ENCODE measurements around the gene ZFYVE27. TPM values are rescaled to one million over a fixed set of nuclear protein-coding genes. Genes with fewer than 3 reads are reported as not detected.

Gene ZFYVE27
- total RNA-seq, 1 donor = 33.2 TPM

DNA sequence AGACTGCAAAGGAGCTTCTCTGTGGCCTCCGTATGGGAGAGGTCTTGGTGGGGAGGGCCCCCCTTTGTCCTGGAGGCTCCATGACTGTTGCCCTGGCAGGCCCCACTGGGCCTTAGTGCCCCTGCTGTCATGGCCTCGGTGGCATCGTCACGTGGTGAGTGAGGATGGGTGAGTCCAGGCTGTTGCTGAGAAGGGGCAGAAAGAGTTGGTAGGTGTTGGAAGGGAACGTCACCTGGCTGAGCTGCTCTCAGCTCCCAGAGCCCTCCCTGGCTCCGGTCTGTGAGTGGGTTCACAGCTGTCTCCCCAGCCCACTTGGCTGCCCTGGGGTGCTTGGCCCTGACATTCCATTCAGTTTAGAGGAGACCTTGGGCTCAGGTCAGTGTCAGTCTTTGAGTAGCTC, 18.8 kb downstream of the ZFYVE27 start:
- Histone ChIP-seq H3K27me3 (ENCODE audit: insufficient read depth, low read length) (no peaks in the 10 kb centered on the region), H3K4me1 (ENCODE audit: insufficient read depth, low read length) (no peaks in the 10 kb centered on the region), H3K9me3 (ENCODE audit: low read depth, low read length) (no peaks in the 10 kb centered on the region), H3K4me3 (ENCODE audit: low read length) (no peak overlapping the region)

DNA sequence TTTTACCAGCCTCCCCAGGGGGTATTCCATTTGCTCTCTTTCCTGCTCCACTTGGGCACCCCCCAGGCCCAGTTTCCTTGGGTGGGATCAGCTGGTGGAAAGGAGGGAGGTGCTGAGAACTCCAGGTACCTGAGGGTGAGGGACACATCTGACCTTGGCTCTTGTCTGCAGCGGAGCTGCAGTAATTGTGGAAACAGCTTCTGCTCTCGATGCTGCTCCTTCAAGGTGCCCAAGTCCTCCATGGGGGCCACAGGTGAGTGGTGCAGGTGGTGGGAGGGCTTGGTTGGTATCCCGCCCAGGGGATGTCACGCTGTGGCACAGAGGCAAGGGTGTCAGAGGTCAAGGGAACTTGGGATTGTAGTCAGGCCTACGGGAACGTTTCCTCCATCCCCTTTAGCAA, 20.5 kb downstream of the ZFYVE27 start:
- no peak overlapping the region for H3K4me3 ChIP-seq (ENCODE audit: low read length)
- H3K4me1 ChIP-seq (ENCODE audit: insufficient read depth, low read length) = no peaks in the 10 kb centered on the region
- no peaks in the 10 kb centered on the region for H3K27me3 ChIP-seq (ENCODE audit: insufficient read depth, low read length)
- no peaks in the 10 kb centered on the region for H3K9me3 ChIP-seq (ENCODE audit: low read depth, low read length)

DNA sequence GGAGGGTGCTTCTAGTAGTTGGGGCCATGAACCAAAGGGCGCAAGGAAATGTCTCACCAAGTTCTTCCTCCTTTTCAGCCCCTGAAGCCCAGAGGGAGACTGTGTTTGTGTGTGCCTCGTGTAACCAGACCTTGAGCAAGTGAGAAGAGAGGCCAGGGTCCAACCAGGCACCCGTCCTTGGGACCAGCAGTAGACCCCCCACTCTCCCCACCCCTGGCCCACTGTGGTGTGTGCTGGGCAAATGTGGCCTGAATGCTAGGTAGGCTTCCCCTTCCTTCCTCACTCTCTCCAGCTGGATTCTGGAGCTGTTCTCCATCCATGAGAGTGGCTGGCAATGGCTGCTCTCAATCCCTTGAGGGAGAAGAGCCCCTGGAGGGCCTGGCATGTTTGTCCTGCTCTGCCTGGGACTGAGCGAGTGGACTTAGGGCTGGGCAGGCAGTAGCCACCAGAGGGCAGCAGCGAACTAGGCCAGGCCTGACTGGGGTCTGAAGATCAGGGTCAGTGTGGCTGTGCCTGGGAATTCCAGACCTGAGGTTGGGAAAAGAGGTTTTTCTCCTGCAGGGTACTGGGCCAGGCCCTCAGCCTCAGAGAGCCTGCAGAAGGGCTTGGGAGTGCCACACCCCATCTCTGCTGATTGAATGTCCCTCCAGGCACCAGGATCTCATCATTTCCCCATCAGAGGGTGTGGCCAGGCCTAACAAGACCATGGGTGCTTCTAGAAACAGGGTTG, 22.4 kb downstream of the ZFYVE27 start:
- H3K4me1 ChIP-seq (ENCODE audit: insufficient read depth, low read length) = no peaks in the 10 kb centered on the region
- no peaks in the 10 kb centered on the region for H3K9me3 ChIP-seq (ENCODE audit: low read depth, low read length)
- no peaks in the 10 kb centered on the region for H3K27me3 ChIP-seq (ENCODE audit: insufficient read depth, low read length)
- H3K4me3 ChIP-seq (ENCODE audit: low read length) = no peak overlapping the region

DNA sequence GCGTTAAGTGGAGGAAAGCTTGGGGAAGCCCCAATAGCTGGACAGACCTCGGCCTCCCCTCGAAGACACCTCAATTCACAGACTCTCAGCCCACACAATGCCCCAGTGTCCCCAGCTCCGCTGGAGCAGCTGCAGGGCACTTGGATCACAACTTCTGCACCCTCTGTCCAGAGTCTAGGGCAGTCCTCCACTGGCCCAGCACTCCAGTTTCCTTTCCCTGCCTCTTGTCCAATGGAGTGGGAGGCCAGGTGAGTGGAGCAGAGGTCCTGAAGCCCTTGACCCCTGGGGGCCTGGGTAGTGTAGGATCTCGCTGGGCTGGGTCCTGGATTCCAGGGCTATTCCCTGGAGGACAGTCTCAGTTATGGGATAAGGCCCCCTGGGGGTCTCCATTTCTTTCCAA, 23.0 kb downstream of the ZFYVE27 start:
- Histone ChIP-seq H3K27me3 (ENCODE audit: insufficient read depth, low read length) (no peaks in the 10 kb centered on the region), H3K9me3 (ENCODE audit: low read depth, low read length) (no peaks in the 10 kb centered on the region)

DNA sequence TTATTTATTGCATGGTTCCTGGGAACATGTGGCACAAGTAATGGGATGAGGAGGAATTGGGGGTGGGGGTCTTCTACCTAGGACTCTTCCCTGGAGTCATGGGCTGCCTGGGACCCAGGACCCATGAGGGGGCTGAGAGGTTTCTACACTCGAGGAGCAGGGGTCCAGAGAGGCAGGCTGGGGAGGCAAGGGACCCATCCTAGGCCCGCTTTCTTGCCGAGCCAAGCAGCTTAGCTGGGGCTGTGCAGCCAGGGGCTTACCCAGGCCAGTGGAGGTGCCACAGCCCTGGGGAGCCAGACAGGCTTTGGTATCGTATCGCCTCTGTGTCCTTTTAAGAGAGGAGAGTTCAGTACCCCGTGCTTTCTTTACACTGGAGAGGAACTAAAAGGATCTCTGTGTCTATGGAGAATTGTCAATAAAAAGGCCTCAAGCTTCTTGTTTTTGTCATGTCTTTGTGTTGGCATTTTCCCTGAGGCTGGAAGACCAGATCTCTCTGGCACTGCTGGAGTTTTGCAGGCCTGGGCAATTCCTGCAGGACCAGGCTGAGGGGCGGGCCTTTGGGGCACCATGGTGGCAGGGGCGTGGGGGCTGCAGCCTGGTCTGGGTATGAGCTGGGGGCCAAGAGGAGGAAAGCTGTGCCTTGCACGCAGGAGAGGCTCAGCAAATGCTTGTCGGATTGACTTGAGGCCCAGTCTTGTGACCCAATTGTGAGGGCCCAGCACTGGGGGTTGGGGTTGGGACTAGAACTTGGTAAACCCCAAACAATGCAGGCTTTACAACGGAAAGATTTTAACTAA, 23.7 kb downstream of the ZFYVE27 start:
- Histone ChIP-seq H3K9me3 (ENCODE audit: low read depth, low read length) (no peaks in the 10 kb centered on the region), H3K27me3 (ENCODE audit: insufficient read depth, low read length) (no peaks in the 10 kb centered on the region), H3K4me1 (ENCODE audit: insufficient read depth, low read length) (no peaks in the 10 kb centered on the region), H3K4me3 (ENCODE audit: low read length) (no peak overlapping the region)

More for the DNA sequence above, 23.0 kb downstream of the ZFYVE27 start:
- Histone ChIP-seq H3K4me3 (ENCODE audit: low read length) (no peak overlapping the region), H3K4me1 (ENCODE audit: insufficient read depth, low read length) (no peaks in the 10 kb centered on the region)

DNA sequence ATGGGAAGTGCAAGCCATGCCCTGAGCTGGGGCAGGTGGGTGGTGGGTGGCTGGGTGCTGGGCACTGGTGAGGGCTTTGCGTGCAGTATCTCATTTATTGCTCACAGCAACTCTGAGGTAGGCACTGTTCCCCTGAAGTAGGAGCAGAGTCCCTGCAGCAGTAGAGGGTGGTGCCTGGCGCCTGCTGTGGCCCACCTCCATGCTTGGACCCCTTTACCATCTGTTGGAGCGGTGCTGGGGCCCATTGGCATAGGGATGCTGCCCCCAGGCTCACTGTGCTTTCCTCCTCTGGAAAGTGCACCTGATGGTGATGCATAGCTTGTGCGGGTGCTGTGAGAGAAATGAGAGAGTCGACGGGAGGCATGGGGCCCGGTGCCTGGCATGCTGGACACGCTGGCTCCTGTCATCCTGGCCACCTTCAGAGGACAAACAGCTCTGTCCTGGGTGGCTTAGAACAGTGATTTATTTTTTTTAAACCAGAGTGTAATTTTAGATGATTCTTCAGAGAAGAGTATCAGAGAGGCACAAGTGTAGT, 24.5 kb downstream of the ZFYVE27 start:
- H3K4me3 ChIP-seq (ENCODE audit: low read length) = no peak overlapping the region
- H3K4me1 ChIP-seq (ENCODE audit: insufficient read depth, low read length) = no peaks in the 10 kb centered on the region
- H3K9me3 ChIP-seq (ENCODE audit: low read depth, low read length) = no peaks in the 10 kb centered on the region
- no peaks in the 10 kb centered on the region for H3K27me3 ChIP-seq (ENCODE audit: insufficient read depth, low read length)

DNA sequence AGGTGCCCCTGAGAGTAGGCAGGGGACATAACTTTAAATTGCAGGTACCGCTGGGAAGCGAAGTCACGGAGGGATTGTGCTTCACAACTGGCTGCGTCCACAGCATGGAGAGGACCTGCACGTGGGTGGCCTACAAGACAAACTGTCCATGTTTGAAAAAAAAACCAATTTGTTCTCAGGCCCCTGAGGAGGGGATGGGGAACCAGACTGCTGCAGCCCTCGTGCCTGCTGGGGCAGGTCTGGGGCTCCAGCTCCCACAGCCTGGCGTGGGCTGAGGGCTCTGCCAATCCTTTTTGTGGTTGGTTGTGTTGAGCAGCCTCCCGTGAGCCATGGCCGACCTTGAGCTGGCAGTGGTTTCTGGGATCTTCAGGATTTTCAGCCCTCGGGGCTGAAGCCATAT, 25.1 kb downstream of the ZFYVE27 start:
- no peaks in the 10 kb centered on the region for H3K9me3 ChIP-seq (ENCODE audit: low read depth, low read length)
- H3K4me1 ChIP-seq (ENCODE audit: insufficient read depth, low read length) = no peaks in the 10 kb centered on the region
- H3K4me3 ChIP-seq (ENCODE audit: low read length) = no peak overlapping the region
- H3K27me3 ChIP-seq (ENCODE audit: insufficient read depth, low read length) = no peaks in the 10 kb centered on the region

DNA sequence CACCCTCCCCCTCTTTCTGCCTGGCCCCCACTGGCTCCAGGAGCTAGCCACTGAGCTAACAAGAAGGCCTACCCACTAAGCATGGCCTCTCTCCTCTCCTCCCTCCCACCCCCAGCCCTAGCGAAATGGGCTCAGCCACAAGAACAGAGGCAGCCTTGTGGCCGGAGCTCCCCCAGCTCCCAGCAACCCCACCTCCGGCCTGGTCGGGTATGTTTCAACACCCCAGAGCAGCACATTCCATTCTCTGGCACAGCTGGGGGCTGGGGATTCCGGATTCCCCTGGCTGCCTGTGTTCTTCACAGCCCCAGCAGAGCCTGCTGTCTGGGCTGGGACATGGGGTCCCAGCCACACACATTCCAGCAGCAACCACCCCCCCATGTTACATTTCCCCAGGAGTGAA, 25.9 kb downstream of the ZFYVE27 start:
- Histone ChIP-seq H3K27me3 (ENCODE audit: insufficient read depth, low read length) (no peaks in the 10 kb centered on the region), H3K4me3 (ENCODE audit: low read length) (no peak overlapping the region)

DNA sequence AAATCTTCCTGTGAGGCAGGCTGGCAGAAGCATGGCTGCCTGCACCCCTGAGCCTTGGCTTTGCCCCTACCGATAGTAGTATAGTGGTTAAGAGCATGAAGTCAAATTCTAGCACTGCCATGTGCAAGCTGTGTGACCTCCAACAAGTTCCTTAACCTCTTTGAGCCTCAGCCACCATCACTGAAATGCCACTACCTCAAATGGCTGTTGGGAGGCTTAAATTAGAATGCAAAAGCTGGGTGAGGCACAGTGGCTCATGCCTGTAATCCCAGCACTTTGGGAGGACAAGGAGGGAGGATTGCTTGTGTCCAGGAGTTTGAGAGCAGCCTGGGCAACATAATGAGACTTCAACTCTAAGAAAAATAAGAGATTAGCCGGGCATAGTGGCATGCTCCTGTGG, 26.5 kb downstream of the ZFYVE27 start:
- Histone ChIP-seq H3K4me3 (ENCODE audit: low read length) (no peak overlapping the region), H3K9me3 (ENCODE audit: low read depth, low read length) (no peaks in the 10 kb centered on the region), H3K4me1 (ENCODE audit: insufficient read depth, low read length) (no peaks in the 10 kb centered on the region), H3K27me3 (ENCODE audit: insufficient read depth, low read length) (no peaks in the 10 kb centered on the region)

More for the DNA sequence above, 25.9 kb downstream of the ZFYVE27 start:
- Histone ChIP-seq H3K9me3 (ENCODE audit: low read depth, low read length) (no peaks in the 10 kb centered on the region), H3K4me1 (ENCODE audit: insufficient read depth, low read length) (no peaks in the 10 kb centered on the region)

DNA sequence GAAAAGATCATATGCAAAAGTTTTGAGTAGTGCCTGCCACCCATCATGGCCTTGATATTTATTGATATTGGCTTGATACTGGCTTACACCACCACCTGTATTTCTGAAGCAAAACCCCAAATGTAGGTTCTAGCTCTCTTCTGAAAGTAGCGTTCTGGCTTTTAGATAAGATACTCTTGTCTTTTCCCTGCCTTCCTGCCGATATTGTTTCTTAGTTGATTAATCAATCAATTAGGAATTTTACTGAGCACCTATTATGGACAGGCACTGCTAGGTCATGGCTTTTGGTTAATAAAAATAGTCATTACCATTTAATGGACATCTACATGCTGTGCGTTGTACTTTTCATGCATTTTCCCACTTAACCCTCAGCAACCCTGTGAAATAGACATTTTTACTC, 27.0 kb downstream of the ZFYVE27 start:
- no peaks in the 10 kb centered on the region for H3K4me1 ChIP-seq (ENCODE audit: insufficient read depth, low read length)
- H3K27me3 ChIP-seq (ENCODE audit: insufficient read depth, low read length) = no peaks in the 10 kb centered on the region
- no peaks in the 10 kb centered on the region for H3K9me3 ChIP-seq (ENCODE audit: low read depth, low read length)
- no peak overlapping the region for H3K4me3 ChIP-seq (ENCODE audit: low read length)

DNA sequence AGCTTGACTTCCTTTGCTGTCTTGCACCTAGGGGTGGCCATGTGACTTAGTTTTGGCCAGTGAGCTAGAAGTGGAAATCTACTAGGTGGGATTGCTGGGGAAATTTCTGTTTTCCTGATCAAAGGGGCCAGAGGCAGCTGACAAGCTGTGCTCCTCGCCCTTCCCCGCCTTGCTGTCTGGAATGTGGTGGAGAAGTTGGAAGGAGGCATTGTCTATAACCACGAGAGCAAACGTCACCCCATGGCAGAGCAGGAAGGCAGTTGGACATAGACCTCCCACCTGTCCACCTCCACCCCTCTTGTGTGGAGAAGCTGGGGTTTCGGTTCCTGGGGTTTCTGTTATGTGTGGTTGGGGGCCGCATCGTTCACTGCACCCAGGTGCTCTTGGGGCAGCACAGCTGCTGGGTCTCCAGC, 27.6 kb downstream of the ZFYVE27 start:
- H3K27me3 ChIP-seq (ENCODE audit: insufficient read depth, low read length) = no peaks in the 10 kb centered on the region
- no peaks in the 10 kb centered on the region for H3K9me3 ChIP-seq (ENCODE audit: low read depth, low read length)
- H3K4me3 ChIP-seq (ENCODE audit: low read length) = no peak overlapping the region
- H3K4me1 ChIP-seq (ENCODE audit: insufficient read depth, low read length) = no peaks in the 10 kb centered on the region

DNA sequence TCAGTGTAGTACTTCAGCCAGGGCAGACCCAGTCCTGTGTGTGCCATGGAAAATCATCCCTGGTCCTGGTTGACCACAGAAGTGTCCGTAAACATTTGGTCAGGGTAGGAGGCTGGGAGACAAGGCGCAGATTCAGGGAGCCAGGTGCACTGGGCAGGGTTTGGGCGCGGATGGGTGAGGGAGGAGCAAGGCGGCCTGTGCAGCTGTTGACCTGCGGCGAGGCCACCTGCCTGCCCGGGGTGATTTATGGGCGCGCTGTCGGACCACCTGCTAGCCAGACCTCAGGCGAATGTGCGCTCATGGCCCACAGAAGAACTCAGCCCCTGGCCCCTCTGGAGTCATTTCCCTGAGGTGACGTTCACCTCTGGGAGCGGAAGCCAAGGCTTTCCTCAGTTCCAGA, 28.3 kb downstream of the ZFYVE27 start:
- Histone ChIP-seq H3K4me1 (ENCODE audit: insufficient read depth, low read length) (no peaks in the 10 kb centered on the region), H3K27me3 (ENCODE audit: insufficient read depth, low read length) (peaks cover under 1% of the 10 kb centered on the region), H3K4me3 (ENCODE audit: low read length) (no peak overlapping the region), H3K9me3 (ENCODE audit: low read depth, low read length) (no peaks in the 10 kb centered on the region)

DNA sequence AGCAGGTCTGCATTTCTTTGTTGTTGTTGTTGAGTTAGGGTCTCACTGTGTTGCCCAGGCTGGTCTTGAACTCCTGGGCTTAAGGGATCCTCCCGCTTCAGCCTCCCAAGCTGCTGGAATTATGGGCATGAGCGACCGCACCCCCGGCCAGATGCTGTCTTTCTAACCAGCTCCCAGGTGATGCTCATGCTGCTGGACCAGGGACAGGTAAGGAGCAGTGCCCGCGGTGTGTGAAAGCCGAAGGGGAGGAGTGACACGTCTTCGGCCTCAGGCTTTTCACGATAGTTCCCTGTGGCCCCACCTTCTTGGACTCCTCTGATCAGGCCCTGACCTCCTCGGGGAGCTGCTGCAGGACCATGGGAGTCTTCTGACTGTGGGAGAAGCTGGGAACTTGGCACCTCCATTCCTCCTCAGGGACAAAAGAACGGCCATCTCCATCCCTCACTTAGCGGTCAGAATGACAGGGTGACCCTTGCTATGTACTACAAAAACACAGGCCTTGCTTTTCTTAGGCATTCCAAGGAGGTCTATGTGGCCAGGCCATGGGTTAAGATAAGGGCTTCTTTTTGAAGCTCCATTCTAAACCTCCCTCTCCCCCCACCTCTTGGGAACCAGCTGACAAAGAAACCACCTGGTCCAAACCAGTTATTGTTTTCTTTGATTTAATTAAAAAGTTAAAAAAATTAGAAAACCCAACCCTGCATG, 29.3 kb downstream of the ZFYVE27 start:
- H3K4me3 ChIP-seq (ENCODE audit: low read length) = no peak overlapping the region
- no peaks in the 10 kb centered on the region for H3K9me3 ChIP-seq (ENCODE audit: low read depth, low read length)
- H3K4me1 ChIP-seq (ENCODE audit: insufficient read depth, low read length) = no peaks in the 10 kb centered on the region
- peaks cover 9% of the 10 kb centered on the region for H3K27me3 ChIP-seq (ENCODE audit: insufficient read depth, low read length)

DNA sequence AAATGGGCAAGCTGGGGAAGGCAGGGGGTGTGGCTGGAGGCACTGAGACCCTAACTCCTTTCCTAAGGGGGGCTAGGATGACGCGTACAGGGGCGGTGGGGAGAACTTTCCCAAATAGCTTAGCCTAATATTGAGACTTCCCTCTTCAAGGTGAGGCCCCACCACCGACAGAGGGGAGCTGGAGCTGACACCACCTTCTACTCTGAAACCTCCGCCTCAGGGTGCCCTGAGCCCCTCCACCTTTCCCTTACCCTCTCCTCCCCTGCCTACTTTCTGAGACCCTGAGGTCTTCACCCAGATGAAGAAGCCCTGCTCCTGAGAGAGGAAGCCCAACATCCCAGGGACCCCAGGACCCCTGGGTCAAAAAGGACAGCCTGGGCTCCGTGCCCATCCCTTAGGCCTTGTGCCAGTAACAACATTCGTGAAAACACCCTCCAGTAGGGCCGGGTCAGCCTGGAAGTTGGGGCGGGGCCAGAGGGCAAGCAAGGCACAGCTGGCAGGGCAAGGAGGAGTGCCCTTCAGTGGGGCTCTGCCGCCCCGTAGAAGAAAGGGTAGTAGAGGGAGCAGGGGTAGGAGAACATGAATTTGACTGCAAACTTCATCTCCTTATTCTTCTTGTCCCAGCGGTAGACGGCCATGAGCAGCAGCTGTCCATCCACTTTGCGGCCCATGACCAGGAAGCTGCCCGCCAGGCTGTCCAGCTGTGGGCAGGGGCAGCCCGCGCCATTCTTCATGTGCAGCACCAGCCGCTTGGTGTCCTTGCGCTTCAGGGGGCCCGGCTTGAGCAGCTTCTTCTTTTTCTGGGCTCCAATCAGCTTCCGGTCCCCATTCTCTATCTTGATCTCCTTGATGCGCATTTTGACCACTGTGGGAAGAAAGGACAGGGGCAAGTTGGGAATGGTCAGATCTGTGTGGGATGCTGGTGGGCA, 30.3 kb downstream of the ZFYVE27 start:
- Histone ChIP-seq H3K4me3 (ENCODE audit: low read length) (no peak overlapping the region), H3K27me3 (ENCODE audit: insufficient read depth, low read length) (peaks cover 12% of the 10 kb centered on the region), H3K4me1 (ENCODE audit: insufficient read depth, low read length) (no peaks in the 10 kb centered on the region), H3K9me3 (ENCODE audit: low read depth, low read length) (no peaks in the 10 kb centered on the region)

All from mononuclear cell (primary cell).